GM19467 (cell line): ENCODE results near the gene DUSP15.

ENCODE experiments used
- ATAC-seq: cut with Tn5 transposase; IDR thresholded peaks from one replicate; pipeline ENCODE4 v1.9.1; 2021; ENCODE audit warnings: mild to moderate bottlenecking, moderate library complexity; ENCODE audit not compliant: unreplicated experiment

The DUSP15 gene

DNA sequence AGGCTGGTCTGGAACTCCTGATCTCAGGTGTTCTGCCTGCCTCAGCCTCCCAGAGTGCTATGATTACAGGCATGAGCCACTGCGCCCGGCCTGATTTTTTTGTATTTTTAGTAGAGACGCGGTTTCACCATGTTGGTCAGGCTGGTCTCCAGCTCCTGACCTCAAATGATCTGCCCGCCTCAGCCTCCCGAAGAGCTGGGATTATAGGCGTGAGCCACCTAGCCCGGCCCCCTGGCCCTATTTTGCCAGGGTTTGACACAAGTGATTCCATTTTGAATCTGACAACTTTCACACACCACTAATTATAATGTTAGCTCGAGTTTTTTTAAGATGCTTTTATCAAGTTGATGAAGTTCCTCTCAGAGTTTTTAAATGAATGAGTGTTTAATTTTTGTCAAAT, 25.7 kb upstream of the DUSP15 start:
- no peak for ATAC-seq

DNA sequence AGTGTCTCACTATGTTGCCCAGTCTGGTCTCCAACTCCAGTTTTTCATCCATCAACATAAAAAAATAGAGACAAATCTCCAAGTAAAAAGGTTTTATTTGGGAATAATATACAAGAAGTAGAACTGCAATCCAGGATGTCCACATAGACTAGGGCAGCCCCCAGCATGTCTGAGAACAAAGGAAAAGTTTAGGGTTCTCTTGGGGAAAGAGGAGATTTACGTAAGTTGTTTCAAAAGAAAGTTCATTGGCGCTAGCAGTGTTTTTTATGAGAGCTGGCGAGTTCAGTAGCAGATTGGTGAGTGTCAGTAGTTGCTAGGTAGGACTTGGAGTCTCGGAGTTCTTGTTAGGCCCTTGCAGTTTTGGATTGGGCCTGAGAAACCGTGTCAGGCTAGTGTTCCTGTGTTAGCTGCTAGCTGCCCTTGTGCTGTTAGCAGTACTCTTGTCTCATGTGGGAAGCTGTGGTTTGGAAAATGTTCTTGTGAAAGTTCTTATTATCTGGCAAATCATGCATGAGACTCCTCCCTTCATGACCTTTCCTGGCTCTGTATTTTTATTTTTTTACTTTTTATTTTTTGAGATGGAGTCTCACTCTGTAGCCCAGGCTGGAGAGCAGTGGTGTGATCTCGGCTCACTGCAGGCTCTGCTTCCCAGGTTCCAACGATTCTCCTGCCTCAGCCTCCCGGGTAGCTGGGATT, 24.8 kb upstream of the DUSP15 start:
- ATAC-seq: peak; percentile 94

DNA sequence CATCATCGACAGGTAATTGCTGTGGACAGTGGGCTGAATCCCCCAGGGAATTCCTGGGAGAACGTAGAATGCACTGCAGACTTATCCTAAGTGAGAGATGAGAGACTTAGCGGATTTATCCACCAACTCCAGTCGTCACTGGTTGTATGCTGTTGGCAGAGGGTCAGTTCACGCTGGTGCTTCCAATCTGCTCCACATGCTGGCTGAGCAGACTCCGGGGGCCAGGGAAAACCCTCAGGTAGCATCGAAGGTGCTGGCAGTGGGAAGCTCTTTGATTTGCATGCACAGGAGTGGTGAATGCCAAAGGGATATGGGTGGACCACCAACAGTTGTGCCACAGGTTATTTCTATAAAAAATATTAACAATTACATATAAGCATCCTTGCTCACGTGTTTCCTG, 20.3 kb upstream of the DUSP15 start:
- no peak for ATAC-seq

- no peak for ATAC-seq
Observed at GRCh38 chr20:31883829-31884228, 13.5 kb upstream of the DUSP15 start.

DNA sequence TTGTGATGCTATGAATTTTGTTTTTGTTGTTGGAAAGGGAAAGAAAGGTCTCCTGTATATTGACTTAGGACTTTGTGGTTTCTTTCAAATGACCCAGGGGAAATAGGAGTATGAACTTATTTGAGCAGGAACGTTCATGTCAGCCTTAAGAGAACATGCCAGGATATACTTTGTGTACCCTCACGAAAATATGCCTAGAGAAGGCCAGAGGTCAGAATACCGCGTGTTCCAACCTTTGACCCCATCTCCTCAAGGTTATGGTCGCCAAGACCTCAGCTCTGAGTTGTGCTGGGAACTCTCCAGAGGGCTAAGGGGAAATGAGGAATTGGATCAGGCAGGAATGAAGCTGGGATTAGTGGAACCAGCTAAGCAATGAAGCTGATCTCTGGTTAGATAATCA, 11.6 kb upstream of the DUSP15 start:
- ATAC-seq: no peak

DNA sequence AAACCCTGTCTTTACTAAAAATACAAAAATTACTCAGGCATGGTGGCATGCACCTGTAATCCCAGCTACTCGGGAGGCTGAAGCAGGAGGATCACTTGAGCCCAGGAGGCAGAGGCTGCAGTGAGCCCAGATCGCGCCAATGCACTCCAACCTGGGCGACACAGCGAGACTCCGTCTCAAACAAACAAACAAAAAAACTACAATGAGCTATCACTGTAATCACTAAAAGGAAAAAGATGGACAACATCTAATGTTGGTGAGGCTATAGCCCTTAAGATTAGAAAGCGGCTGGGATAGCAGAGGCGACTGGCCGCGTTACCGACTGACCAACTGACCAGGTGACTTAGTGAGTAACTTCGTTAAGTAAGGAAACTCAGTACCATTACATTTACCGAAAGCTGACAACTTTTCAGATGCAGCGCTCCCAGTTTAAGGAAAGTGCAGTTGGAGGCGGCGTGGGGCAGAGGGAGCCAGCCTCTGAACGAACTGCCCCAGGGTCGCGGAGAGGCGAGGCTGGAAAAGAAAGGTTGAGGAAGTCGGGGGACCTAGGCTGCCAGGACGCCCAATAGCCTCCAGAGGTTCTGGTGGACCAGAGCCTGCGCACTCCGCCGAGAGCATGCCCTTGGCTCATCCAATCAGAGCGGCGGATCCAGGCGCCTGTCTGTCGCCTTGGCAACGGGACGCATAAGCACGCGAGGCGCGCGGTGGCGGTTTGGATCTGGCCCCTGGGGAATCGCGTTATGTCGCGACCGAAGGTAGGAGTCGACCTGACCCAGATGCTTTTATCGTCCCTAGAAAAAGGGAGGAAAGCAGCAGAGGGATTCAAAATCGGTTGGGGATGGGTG, 9.0 kb upstream of the DUSP15 start:
- peak; percentile 74 for ATAC-seq

DNA sequence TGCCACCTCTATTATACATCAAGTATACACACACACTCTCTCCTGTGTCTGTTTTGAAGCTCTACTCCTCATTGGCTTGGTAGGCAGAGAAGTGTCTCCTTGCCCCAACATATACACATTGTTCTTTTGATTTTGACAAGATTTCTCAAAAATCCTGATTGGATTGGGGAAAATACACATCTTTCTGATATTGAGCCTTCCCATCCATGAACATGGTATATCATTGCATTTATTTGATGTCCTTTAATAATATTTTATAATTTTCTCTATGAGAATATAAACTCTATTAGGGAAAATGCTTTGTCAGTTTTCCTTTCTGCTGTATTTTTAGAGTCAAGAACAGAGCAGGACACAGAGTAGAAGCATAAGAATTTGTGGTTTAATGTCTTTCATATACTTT, 7.4 kb upstream of the DUSP15 start:
- no peak for ATAC-seq

DNA sequence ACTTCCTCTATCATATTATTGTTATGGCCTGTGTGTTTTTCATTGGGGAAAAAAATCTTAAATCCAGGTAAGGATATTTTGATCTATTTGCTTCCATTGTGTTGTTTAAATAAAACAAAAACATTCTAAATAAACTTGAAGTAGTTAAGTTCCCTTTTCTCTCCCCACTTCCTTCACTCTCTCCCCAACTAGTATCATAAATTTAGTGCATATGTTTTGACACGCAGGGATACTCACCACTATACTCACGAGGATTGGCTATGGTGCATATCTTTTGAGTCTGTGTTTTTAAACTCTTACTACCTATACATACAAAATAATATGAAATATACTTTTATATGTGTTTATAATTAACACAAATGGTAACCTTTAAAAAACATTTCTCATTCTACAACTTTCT, 5.3 kb upstream of the DUSP15 start:
- ATAC-seq: no peak

DNA sequence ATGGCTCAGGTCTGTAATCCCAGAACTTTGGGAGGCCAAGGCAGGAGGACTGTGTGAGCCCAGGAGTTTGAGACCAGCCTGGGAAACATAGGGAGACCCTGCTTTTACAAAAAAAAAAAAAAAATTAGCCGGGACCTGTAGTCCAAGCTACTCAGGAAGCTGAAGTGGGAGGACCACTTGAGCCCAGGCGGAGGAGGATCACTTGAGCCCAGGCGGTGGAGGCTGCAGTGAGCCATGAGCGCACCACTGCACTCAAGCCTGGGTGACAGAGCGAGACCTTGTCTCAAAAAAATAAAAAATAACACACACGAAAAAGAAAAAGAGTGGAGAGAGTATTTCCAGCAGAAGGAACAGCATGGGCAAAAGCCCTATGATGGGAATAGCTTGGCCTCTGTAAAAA, 2.1 kb upstream of the DUSP15 start:
- ATAC-seq: no peak

DNA sequence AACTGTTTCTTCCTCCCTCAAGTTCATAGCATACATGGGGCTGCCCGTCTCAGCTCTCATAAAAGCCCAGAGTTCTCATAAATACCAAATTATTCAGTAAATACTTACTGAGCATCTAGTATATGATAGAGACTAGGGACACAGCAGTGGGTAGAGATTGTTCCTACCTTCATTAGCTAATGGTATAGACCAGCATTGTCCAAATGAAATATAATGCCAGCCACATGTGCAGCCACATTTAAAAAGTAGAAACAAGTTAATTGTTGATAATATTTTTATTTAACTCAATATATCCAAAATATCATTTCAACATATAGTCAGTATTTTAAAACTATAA, 1.3 kb upstream of the DUSP15 start:
- ATAC-seq: no peak

GRCh38 chr20:31870726-31871617, 645 bp upstream of the DUSP15 start:
- no peak for ATAC-seq

- no peak for ATAC-seq
Observed at GRCh38 chr20:31869673-31869941, 720 bp downstream of the DUSP15 start.

- no peak for ATAC-seq
Observed at GRCh38 chr20:31868853-31869672, 1.3 kb downstream of the DUSP15 start.

GRCh38 chr20:31866221-31866620, 4.1 kb downstream of the DUSP15 start:
- ATAC-seq: no peak

- no peak for ATAC-seq
Observed at GRCh38 chr20:31864521-31865400, 5.6 kb downstream of the DUSP15 start.

DNA sequence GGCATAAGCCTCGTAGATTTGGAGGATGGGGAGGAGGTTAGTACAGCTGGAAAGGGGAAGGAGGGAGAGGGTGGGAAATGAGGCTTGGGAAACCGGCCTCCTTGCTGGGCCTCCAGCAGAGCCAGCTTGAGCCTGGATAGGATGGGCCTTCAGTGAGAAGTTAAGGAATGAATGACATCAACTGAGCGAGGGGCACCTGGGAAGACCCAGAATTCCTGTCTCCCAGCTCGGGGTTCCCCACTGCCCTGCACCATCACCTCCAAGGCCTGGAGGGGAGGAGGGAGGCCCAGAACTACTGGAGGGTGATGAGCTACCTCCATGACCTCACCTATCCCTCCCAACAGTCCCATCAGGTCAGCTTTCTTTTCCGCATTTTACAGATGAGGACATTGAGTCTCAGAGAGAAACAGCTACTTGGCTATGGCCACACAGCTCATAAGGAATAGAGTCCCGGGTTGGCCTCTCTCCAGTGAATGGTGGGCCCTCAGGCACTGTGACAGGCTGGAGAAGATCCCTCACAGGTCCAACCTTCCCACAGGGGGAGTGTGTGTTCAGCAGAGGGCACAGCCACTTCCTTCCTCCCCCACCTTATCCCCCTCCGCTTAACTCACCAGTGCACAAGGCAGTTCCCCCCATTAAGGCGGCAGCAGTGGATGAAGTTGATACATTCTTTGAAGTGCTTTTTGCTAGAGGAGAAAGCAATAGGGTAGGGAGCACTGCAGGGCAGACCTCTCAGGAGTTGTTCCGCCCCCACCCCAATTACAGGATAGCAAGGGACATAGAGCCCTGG, 6.8 kb downstream of the DUSP15 start:
- ATAC-seq: no peak

DNA sequence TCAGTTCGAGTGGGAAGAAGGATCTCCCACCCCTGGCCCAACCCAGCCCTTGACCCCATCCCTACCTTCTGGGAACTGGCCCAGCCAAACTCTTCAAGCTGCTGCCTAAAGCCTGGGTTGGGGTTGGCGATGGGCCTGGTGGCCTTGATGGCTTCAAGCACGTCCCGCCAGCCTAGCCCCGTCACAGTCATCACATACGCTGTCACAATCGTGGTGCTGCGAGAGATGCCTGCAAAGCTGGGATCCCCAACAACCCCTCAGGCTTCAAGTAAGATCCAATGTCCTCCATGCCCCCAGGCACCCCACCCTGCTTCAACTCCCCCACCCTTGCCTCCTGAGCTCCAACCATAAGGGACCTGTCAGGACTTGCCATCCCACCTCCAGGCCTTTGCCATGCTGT, 7.8 kb downstream of the DUSP15 start:
- no peak for ATAC-seq

- no peak for ATAC-seq
Observed at GRCh38 chr20:31862157-31862470, 8.2 kb downstream of the DUSP15 start.

GRCh38 chr20:31861385-31862156, 8.8 kb downstream of the DUSP15 start:
- no peak for ATAC-seq
